Cardiac muscle cell (in vitro differentiated cells and primary cell): ENCODE data around the gene NR2E3. TPM values are rescaled to one million over a fixed set of nuclear protein-coding genes. Genes with fewer than 3 reads are reported as not detected.

Experiments used
- DNase-seq, 2 donors: peaks; one replicate each; pipeline versions ENCODE4 v3.0.0 to v3.0.0-alpha.2; 2010 to 2017; ENCODE audit warnings: low read depth in 1 of 2, low spot score in 1 of 2
- H3K27ac ChIP-seq: fragments of 200-600 bp; sonication (generic); 2 replicates; pipeline ENCODE4 v1.5.1; 2016
- H3K27me3 ChIP-seq: fragments of 200-600 bp; sonication (generic); 2 replicates; pipeline ENCODE4 v1.6.0; 2016; ENCODE audit warnings: control low read depth
- H3K36me3 ChIP-seq: fragments of 200-600 bp; sonication (generic); 2 replicates; pipeline ENCODE4 v1.5.1; 2016; ENCODE audit warnings: control low read depth
- H3K4me1 ChIP-seq: fragments of 200-600 bp; sonication (generic); 2 replicates; pipeline ENCODE4 v1.8.1; 2017; ENCODE audit warnings: low read depth, mild to moderate bottlenecking, mixed run types
- H3K4me3 ChIP-seq: fragments of 200-600 bp; sonication (generic); 2 replicates; pipeline ENCODE4 v1.5.1; 2016; ENCODE audit warnings: mild to moderate bottlenecking
- H3K9me3 ChIP-seq: fragments of 200-600 bp; sonication (generic); 2 replicates; pipeline ENCODE4 v1.5.1; 2017; ENCODE audit warnings: low read depth, mild to moderate bottlenecking, control low read depth
- polyA plus RNA-seq: library from polyadenylated mRNA; unstranded; fragments of >200 nt; fragmentation: Nextera tagmentation; extraction: Ambion mirVana; gene quantifications from 2 replicates; pipeline ENCODE4 v1.2.1, GENCODE V29; 2016
- total RNA-seq: library from RNA; depleted of rRNA; stranded (reverse); fragments of >200 nt; gene quantifications from 2 replicates; pipeline ENCODE4 v1.2.3, GENCODE V29; 2016
- TF ChIP-seq, protein P1 (sequence below): IDR thresholded peaks from 2 replicates; pipeline ENCODE4 v1.5.1; 2012; ENCODE audit warnings: low read depth, mild to moderate bottlenecking, low read length

Gene NR2E3
- total and polyA plus RNA-seq, 2 experiments from 2014 or later, result 0.09 TPM; not detected in 1

DNA sequence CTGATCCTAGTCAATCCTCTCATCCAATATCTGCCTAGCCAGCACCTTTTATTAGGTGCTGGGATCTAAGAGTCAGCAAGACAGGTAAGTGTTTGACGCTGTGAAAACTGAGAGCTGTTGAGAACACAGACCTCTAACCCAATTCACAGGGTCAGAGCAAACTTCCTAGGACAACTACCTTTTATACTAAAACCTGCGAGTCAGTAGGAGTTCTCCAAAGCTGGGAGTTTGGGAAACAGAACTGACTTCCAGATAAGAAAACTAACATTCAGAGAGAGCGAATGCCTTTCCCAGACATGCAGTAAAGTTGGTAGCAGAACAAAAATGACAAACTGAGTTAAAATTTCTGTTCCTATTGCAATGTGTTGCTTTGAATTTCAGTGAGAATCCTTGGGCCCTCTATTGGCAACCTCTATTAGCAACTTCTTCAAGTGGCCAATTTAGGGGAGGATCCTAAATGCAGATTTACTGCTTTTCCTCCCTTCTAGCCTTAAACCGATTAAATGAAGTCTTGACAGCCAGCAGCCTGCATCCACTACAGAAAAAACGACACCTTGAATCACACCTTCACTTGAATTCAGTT lies 11.3 kb downstream of the NR2E3 start:
- peaks cover 11% of the 10 kb centered on the region for H3K36me3 ChIP-seq
- TF ChIP-seq, protein P1, sequence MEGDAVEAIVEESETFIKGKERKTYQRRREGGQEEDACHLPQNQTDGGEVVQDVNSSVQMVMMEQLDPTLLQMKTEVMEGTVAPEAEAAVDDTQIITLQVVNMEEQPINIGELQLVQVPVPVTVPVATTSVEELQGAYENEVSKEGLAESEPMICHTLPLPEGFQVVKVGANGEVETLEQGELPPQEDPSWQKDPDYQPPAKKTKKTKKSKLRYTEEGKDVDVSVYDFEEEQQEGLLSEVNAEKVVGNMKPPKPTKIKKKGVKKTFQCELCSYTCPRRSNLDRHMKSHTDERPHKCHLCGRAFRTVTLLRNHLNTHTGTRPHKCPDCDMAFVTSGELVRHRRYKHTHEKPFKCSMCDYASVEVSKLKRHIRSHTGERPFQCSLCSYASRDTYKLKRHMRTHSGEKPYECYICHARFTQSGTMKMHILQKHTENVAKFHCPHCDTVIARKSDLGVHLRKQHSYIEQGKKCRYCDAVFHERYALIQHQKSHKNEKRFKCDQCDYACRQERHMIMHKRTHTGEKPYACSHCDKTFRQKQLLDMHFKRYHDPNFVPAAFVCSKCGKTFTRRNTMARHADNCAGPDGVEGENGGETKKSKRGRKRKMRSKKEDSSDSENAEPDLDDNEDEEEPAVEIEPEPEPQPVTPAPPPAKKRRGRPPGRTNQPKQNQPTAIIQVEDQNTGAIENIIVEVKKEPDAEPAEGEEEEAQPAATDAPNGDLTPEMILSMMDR, result no peak
- no peak overlapping the region for H3K4me3 ChIP-seq
- no peaks in the 10 kb centered on the region for H3K4me1 ChIP-seq
- DNase-seq, result no peak
- H3K9me3 ChIP-seq, result no peaks in the 10 kb centered on the region
- no peaks in the 10 kb centered on the region for H3K27me3 ChIP-seq
- no peak overlapping the region for H3K27ac ChIP-seq

DNA sequence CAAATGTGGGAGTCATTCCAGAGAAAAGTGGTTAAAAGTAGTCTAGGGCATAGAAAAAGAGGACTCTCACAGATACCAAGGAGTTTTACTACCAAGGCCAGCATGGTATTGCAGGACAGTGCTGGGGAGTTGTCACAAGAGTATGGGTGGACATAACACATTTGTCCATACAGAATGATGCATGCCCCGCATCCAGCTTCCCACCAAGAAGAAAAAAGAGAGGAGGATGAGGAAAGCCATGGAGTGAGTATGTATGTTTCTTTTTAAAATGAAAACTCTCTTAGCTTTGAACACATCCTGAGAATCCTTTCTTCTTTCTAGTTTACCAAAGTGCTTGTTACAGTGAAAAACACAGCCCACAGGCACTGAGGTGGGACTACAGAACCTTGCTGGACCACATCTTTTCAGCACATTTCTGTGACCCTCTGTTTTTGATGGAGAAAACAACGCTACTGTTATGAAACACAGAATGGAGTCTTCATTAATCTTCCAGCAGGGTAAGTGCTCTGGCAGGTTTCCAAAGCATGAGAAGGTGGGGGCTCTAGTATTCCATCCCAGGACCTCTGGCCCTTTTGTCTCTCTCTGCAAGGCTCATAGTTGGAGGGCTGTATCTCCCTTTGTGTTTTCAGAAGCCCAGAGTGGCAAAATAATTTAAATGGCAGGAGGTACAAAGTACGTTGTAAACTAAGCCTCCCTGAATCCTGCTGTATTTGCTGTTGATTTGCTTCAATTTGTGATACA lies 12.7 kb downstream of the NR2E3 start:
- no peak for DNase-seq
- Histone ChIP-seq H3K9me3 (no peaks in the 10 kb centered on the region), H3K4me3 (no peak overlapping the region), H3K4me1 (no peaks in the 10 kb centered on the region), H3K27me3 (no peaks in the 10 kb centered on the region), H3K27ac (no peak overlapping the region), H3K36me3 (peaks cover 16% of the 10 kb centered on the region)
- TF ChIP-seq, protein P1, result no peak

DNA sequence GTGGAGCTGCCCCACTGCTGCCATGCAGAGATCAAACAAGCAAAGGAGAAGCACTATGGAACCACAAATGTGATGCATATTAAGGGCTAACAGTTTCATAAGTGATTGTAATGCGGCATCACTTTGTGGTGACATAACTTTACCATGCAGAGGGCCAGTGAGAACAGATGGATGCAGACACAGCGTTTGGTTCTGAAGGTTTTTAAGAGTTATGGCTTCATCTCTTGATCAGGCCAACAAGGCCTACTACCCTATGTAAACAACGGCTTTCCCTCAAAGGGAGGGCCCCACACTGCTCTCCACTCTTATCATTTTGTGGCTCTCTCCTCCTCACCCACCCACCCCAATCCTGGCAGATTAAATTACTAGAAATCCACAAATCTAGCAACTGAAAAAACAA lies 13.4 kb downstream of the NR2E3 start:
- Histone ChIP-seq H3K27ac (no peak overlapping the region), H3K4me1 (no peaks in the 10 kb centered on the region), H3K27me3 (no peaks in the 10 kb centered on the region), H3K9me3 (no peaks in the 10 kb centered on the region), H3K36me3 (peaks cover 16% of the 10 kb centered on the region), H3K4me3 (no peak overlapping the region)
- TF ChIP-seq, protein P1, result no peak
- no peak for DNase-seq

DNA sequence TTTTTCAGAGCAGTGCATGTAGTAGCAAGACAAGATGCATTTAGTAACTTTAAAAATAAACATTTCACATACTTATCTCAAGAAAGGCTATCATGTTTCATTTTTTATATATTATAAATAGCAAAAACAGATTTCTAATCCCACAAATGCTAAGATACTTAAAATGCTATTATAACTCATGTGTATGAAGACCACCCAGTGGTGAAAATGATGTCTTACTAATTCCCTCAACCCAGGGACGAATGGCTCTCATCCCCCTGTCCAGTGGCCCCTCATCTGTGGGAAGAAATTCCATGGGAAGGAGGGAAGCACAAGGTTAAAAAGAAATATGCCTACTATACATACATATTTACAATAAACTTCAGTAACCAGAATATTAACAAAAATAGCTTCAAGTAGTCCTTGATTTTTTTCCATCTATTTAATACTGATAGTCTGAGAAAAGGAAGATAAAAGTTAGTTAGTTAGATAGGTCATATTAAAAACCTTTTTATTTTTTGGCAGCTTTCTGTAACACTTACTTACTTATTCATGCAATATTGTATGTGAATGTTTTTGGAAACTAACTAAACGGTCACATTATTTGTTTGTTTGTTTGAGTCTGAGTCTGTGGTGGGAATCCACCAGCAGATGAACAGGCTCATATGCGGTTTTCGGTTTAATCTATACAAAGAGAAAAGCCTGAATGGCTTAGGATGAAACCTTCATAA lies 14.8 kb downstream of the NR2E3 start:
- H3K9me3 ChIP-seq, result no peaks in the 10 kb centered on the region
- H3K27me3 ChIP-seq, result no peaks in the 10 kb centered on the region
- H3K4me1 ChIP-seq, result no peaks in the 10 kb centered on the region
- H3K36me3 ChIP-seq, result peaks cover 20% of the 10 kb centered on the region
- DNase-seq, result no peak
- H3K4me3 ChIP-seq, result no peak overlapping the region
- H3K27ac ChIP-seq, result no peak overlapping the region
- TF ChIP-seq, protein P1, result no peak

DNA sequence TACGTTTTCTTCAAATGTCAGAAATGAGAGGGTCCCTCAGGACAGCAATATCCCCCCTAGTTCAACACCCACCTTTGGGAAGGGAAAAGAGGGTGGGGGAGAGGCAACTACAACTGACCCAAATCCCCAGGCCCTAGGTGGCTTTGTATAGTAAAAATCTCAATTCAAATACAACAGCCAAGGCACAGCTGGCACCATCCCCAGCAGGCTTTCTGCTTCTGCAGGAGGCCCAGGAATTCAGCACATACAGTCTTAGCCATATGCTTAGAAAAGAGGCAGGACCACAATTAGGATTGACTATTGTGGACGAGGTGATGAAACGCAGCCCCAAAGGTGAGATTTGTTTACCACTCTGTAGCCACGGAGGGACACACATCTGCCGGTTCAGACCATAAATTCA lies 15.8 kb downstream of the NR2E3 start:
- DNase-seq, result no peak
- Histone ChIP-seq H3K4me1 (peaks cover 7% of the 10 kb centered on the region), H3K4me3 (no peak overlapping the region), H3K27me3 (no peaks in the 10 kb centered on the region), H3K36me3 (peaks cover 20% of the 10 kb centered on the region), H3K9me3 (no peaks in the 10 kb centered on the region), H3K27ac (no peak overlapping the region)
- TF ChIP-seq, protein P1, result no peak
